Natural killer cell (primary cell): ENCODE results near the gene FAM161B. TPM values are rescaled to one million over a fixed set of nuclear protein-coding genes. Genes with fewer than 3 reads are reported as not detected.

Source experiments
- ATAC-seq, 3 donors: fragments of 150-1000 bp in 2 of 3; fragments of 200-7000 bp in 1 of 3; cut with Tn5 transposase; 1 replicate in 1 of 3; 2 replicates in 2 of 3; pipeline ENCODE4 v1.10.0; 2021; ENCODE audit warnings: mild to moderate bottlenecking in 2 of 3, moderate library complexity in 2 of 3
- DNase-seq, 2 donors: peaks; one replicate each; pipeline versions ENCODE4 v3.0.0 to v3.0.0-alpha.2; 2013 to 2021; ENCODE audit warnings: mixed read lengths in 1 of 2
- H3K27ac ChIP-seq: one replicate; pipeline ENCODE4 v1.5.1; 2013; ENCODE audit warnings: mild to moderate bottlenecking, low read length
- H3K27me3 ChIP-seq: one replicate; pipeline ENCODE4 v1.6.1; 2013; ENCODE audit warnings: low read length; ENCODE audit not compliant: control insufficient read depth, insufficient read depth
- H3K36me3 ChIP-seq: one replicate; pipeline ENCODE4 v1.6.1; 2013; ENCODE audit warnings: low read length; ENCODE audit not compliant: control insufficient read depth, insufficient read depth
- H3K4me1 ChIP-seq: one replicate; pipeline ENCODE4 v1.6.1; 2013; ENCODE audit warnings: low read length; ENCODE audit not compliant: control insufficient read depth, insufficient read depth
- H3K4me3 ChIP-seq: one replicate; pipeline ENCODE4 v1.5.1; 2013; ENCODE audit warnings: low read length
- H3K9me3 ChIP-seq: one replicate; pipeline ENCODE4 v1.6.1; 2013; ENCODE audit warnings: low read length; ENCODE audit not compliant: control insufficient read depth, insufficient read depth
- H3K27ac Mint-ChIP-seq, 2 donors: one replicate each; pipeline ENCODE4 v1.8.0; 2022; ENCODE audit warnings: mild to moderate bottlenecking in 2 of 2, mixed read lengths in 2 of 2, moderate library complexity in 1 of 2
- H3K27me3 Mint-ChIP-seq, 2 donors: one replicate each; pipeline ENCODE4 v1.8.0; 2022; ENCODE audit warnings: low read depth in 2 of 2, mixed read lengths in 2 of 2
- H3K36me3 Mint-ChIP-seq: one replicate; pipeline ENCODE4 v1.8.0; 2022; ENCODE audit warnings: mixed read lengths
- H3K4me1 Mint-ChIP-seq, 2 donors: one replicate each; pipeline ENCODE4 v1.8.0; 2022; ENCODE audit warnings: mixed read lengths in 2 of 2
- H3K4me3 Mint-ChIP-seq: one replicate; pipeline ENCODE4 v1.8.0; 2022; ENCODE audit warnings: mild to moderate bottlenecking, moderate library complexity, mixed read lengths
- H3K9me3 Mint-ChIP-seq, 2 donors: one replicate each; pipeline ENCODE4 v1.8.0; 2022; ENCODE audit warnings: mixed read lengths in 2 of 2
- WGBS: methylation state at CpG from one replicate; pipeline ENCODE4 v1.1.7; 2013; ENCODE audit warnings: missing lambda C conversion rate; ENCODE audit not compliant: insufficient coverage; 5-methylcytosine and 5-hydroxymethylcytosine counted together
- intact Hi-C: fragments of 100-400 bp; cut with micrococcal nuclease; formaldehyde crosslinking; loops from one replicate; pipeline ENCODE4 v1.14.2; 2022
- total RNA-seq, 4 donors: library from RNA; stranded (reverse); fragments of 120-200 nt in 1 of 4; gene quantifications; one replicate each; pipeline versions ENCODE4 v1.2.3 to v1.2.4, GENCODE V29; 2013 to 2022
- TF ChIP-seq, protein P1 (sequence below): fragments of 200-600 bp; IDR thresholded peaks from one replicate; pipeline ENCODE4 v1.8.0; 2022; ENCODE audit warnings: antibody characterized with exemption

Gene FAM161B
- total RNA-seq, 3 donors from 2014 or later (not counting 1 experiment from before 2014, with no cell fraction given): 2.5 to 4.8 (median 3.1) TPM

DNA sequence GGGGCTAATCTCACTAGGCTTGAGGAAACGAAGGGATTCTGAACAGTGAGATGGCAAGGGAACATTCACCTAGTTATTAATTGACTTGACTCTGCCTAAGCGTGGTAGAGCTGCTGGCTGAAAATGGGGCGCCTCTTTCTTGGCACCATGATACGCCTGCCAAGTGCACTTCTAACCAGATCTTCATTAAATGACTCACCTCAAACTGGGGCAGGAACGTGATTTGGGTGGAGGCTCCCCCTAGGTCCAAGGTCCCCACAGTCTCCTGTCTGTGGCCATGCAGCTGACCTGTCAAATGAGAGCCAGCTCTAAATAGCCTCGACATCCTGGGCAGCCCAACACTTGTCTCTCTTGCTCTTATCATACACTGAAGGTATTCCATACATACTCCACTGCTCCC is 26.2 kb upstream of the FAM161B start:
- Mint-ChIP-seq H3K27ac (no peak overlapping the region), H3K27me3 (no peaks in the 10 kb centered on the region), H3K4me3 (no peak overlapping the region), H3K4me1 (no peaks in the 10 kb centered on the region), H3K9me3 (no peaks in the 10 kb centered on the region), H3K36me3 (no peaks in the 10 kb centered on the region)
- 89% methylated on average over 6 of the region's 6 CpGs for WGBS
- Histone ChIP-seq H3K27me3 (no peaks in the 10 kb centered on the region), H3K9me3 (no peaks in the 10 kb centered on the region), H3K4me3 (no peak overlapping the region), H3K27ac (no peak overlapping the region), H3K36me3 (peaks cover 5% of the 10 kb centered on the region), H3K4me1 (no peaks in the 10 kb centered on the region)
- TF ChIP-seq, protein P1, sequence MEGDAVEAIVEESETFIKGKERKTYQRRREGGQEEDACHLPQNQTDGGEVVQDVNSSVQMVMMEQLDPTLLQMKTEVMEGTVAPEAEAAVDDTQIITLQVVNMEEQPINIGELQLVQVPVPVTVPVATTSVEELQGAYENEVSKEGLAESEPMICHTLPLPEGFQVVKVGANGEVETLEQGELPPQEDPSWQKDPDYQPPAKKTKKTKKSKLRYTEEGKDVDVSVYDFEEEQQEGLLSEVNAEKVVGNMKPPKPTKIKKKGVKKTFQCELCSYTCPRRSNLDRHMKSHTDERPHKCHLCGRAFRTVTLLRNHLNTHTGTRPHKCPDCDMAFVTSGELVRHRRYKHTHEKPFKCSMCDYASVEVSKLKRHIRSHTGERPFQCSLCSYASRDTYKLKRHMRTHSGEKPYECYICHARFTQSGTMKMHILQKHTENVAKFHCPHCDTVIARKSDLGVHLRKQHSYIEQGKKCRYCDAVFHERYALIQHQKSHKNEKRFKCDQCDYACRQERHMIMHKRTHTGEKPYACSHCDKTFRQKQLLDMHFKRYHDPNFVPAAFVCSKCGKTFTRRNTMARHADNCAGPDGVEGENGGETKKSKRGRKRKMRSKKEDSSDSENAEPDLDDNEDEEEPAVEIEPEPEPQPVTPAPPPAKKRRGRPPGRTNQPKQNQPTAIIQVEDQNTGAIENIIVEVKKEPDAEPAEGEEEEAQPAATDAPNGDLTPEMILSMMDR: no peak
- DNase-seq: no peak
- intact Hi-C loops: no loop called here
- ATAC-seq: no peak

DNA sequence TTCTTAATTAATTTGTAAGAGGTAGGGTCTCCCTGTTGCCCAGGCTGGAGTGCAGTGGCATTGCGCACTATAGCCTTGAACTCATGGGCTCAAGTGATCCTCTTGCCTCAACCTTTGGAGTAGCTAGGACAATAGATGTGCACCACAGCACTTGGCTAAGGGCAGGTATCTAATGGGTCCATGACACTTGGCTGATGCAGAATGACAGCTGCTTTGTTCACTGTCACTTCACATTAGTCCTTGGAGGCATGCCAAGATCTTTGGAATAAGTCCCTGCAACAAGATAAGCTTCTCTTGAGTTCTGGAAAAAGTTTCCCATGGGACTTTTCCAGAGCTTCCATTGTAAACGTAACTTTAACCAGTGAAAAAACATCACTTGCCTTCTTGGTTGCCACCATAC is 23.6 kb upstream of the FAM161B start:
- Mint-ChIP-seq H3K9me3 (no peaks in the 10 kb centered on the region), H3K27ac (no peak overlapping the region), H3K36me3 (no peaks in the 10 kb centered on the region), H3K27me3 (no peaks in the 10 kb centered on the region), H3K4me3 (no peak overlapping the region), H3K4me1 (no peaks in the 10 kb centered on the region)
- H3K4me1 ChIP-seq: no peaks in the 10 kb centered on the region
- H3K9me3 ChIP-seq: no peaks in the 10 kb centered on the region
- intact Hi-C loops: no loop called here
- H3K36me3 ChIP-seq: peaks cover 18% of the 10 kb centered on the region
- no peak overlapping the region for H3K27ac ChIP-seq
- no peak overlapping the region for H3K4me3 ChIP-seq
- WGBS: 92% methylated on average over 2 of the region's 2 CpGs
- ATAC-seq (no peak), DNase-seq (no peak)
- TF ChIP-seq, protein P1: no peak
- H3K27me3 ChIP-seq: no peaks in the 10 kb centered on the region

DNA sequence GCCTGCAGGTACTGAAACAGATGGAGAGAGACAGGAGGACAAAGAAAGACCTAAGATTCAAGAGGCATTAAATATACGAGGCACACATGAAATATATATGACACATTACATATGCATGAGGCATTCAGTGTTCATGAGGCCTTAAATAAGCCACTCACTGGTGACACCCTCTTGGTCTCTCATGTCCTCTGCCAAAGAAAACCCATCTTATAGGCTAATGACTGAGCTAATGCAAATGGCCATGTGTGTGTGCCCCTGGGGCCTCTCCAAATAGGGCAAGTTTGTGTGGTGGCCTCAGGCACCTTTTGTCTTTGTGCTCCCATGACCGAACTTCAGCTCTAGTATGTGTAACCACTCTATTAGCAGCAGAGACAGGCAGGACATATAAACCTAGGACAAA is 19.0 kb upstream of the FAM161B start:
- 94% methylated on average over 2 of the region's 2 CpGs for WGBS
- Mint-ChIP-seq H3K9me3 (no peaks in the 10 kb centered on the region), H3K36me3 (peaks cover 8% of the 10 kb centered on the region), H3K4me3 (no peak overlapping the region), H3K4me1 (no peaks in the 10 kb centered on the region), H3K27me3 (no peaks in the 10 kb centered on the region), H3K27ac (no peak overlapping the region)
- H3K4me1 ChIP-seq: no peaks in the 10 kb centered on the region
- no peak overlapping the region for H3K4me3 ChIP-seq
- H3K36me3 ChIP-seq: peaks cover 13% of the 10 kb centered on the region
- TF ChIP-seq, protein P1: no peak
- intact Hi-C loops: no loop called here
- ATAC-seq: no peak
- DNase-seq: no peak
- no peak overlapping the region for H3K27ac ChIP-seq
- H3K27me3 ChIP-seq: no peaks in the 10 kb centered on the region
- no peaks in the 10 kb centered on the region for H3K9me3 ChIP-seq

DNA sequence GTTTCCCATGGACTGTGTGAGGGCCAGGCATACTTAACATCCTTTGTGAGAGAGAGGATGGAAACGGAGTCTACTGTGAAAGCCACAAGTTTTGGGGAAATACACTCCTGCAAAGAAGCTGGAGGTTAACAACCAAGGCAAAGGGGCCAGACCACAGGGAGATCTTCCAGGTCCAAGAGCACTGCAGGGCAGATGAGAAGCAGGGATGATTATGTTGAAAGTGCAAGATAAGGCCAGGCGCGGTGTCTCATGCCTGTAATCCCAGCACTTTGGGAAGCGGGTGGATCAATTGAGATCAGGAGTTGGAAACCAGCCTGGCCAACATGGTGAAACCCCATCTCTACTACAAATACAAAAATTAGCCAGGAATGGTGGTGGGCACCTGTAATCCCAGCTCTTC is 15.3 kb upstream of the FAM161B start:
- intact Hi-C loops: no loop called here
- no peak overlapping the region for H3K27ac ChIP-seq
- H3K27me3 ChIP-seq: no peaks in the 10 kb centered on the region
- TF ChIP-seq, protein P1: no peak
- Mint-ChIP-seq H3K27me3 (no peaks in the 10 kb centered on the region), H3K36me3 (peaks cover 20% of the 10 kb centered on the region), H3K4me1 (no peaks in the 10 kb centered on the region), H3K9me3 (no peaks in the 10 kb centered on the region), H3K4me3 (no peak overlapping the region), H3K27ac (no peak overlapping the region)
- no peak overlapping the region for H3K4me3 ChIP-seq
- WGBS: 89% methylated on average over 4 of the region's 4 CpGs
- DNase-seq (no peak), ATAC-seq (no peak)
- H3K9me3 ChIP-seq: no peaks in the 10 kb centered on the region
- H3K4me1 ChIP-seq: no peaks in the 10 kb centered on the region
- peaks cover 37% of the 10 kb centered on the region for H3K36me3 ChIP-seq
